CD4-positive, CD25-positive, alpha-beta regulatory T cell (primary cell): ENCODE data around the gene EML1. TPM values are rescaled to one million over a fixed set of nuclear protein-coding genes. Genes with fewer than 3 reads are reported as not detected.
"Not testable (repeated sequence)": the region's sequence is repeated elsewhere in the genome, so short reads cannot be mapped to it uniquely, and the experiment has no call there.

Source experiments
- ATAC-seq, 2 donors: fragments of 150-1000 bp; cut with Tn5 transposase; one replicate each; pipeline ENCODE4 v1.10.0; 2021; ENCODE audit warnings: low read depth in 2 of 2, moderate number of reproducible peaks in 2 of 2, moderate library complexity in 1 of 2
- DNase-seq, 3 donors: peaks; one replicate each; pipeline versions ENCODE4 v3.0.0 to v3.0.0-alpha.2; 2012 to 2022; ENCODE audit warnings: mixed read lengths in 1 of 3
- H3K27ac ChIP-seq: one replicate; pipeline ENCODE4 v1.7.0; 2013; ENCODE audit warnings: mild to moderate bottlenecking, low read length; ENCODE audit not compliant: insufficient read depth, poor library complexity, severe bottlenecking
- H3K27me3 ChIP-seq: one replicate; pipeline ENCODE4 v1.7.0; 2013; ENCODE audit warnings: low read length; ENCODE audit not compliant: control insufficient read depth, insufficient read depth
- H3K36me3 ChIP-seq: one replicate; pipeline ENCODE4 v1.7.0; 2013; ENCODE audit warnings: mild to moderate bottlenecking, low read length, moderate library complexity; ENCODE audit not compliant: control insufficient read depth, insufficient read depth
- H3K4me1 ChIP-seq: 2 replicates; pipeline ENCODE4 v1.7.0; 2013; ENCODE audit warnings: mild to moderate bottlenecking, low read length; ENCODE audit not compliant: insufficient read depth, control insufficient read depth, poor library complexity, severe bottlenecking
- H3K4me3 ChIP-seq: one replicate; pipeline ENCODE4 v1.7.0; 2013; ENCODE audit warnings: low read depth, mild to moderate bottlenecking, low read length, moderate library complexity
- H3K9me3 ChIP-seq, 2 experiments: 1 replicate in 1 of 2; 2 replicates in 1 of 2; pipeline ENCODE4 v1.7.0; 2013; ENCODE audit warnings: low read length in 2 of 2, mild to moderate bottlenecking in 1 of 2, moderate library complexity in 1 of 2; ENCODE audit not compliant: control insufficient read depth in 2 of 2
- H3K27ac Mint-ChIP-seq, 3 donors: one replicate each; pipeline ENCODE4 v1.8.0; 2020 to 2022; ENCODE audit warnings: mild to moderate bottlenecking in 3 of 3, mixed read lengths in 3 of 3, moderate library complexity in 2 of 3
- H3K27me3 Mint-ChIP-seq: one replicate; pipeline ENCODE4 v1.8.0; 2022; ENCODE audit warnings: mild to moderate bottlenecking, mixed read lengths
- H3K36me3 Mint-ChIP-seq: one replicate; pipeline ENCODE4 v1.8.0; 2020; ENCODE audit warnings: mixed read lengths
- H3K4me1 Mint-ChIP-seq, 4 donors: one replicate each; pipeline ENCODE4 v1.8.0; 2020 to 2022; ENCODE audit warnings: mixed read lengths in 4 of 4, mild to moderate bottlenecking in 1 of 4
- H3K4me3 Mint-ChIP-seq, 4 donors: one replicate each; pipeline ENCODE4 v1.8.0; 2020 to 2022; ENCODE audit warnings: mild to moderate bottlenecking in 4 of 4, mixed read lengths in 4 of 4, moderate library complexity in 3 of 4
- H3K9me3 Mint-ChIP-seq, 7 donors: one replicate each; pipeline ENCODE4 v1.8.0; 2020 to 2022; ENCODE audit warnings: mixed read lengths in 7 of 7, mild to moderate bottlenecking in 3 of 7, moderate library complexity in 2 of 7
- polyA plus RNA-seq, 4 donors: library from polyadenylated mRNA; unstranded; fragments of 300-500 nt; fragmentation: Illumina TruSeq; gene quantifications; one replicate each; pipeline ENCODE4 v1.2.3, GENCODE V29; 2021
- total RNA-seq: library from RNA; stranded (reverse); gene quantifications from one replicate; pipeline ENCODE4 v1.2.3, GENCODE V29; 2022

The EML1 gene
- total and polyA plus RNA-seq, 5 donors from 2014 or later: not detected

GRCh38 chr14:99943620-99944019, 150.4 kb downstream of the EML1 start:
- no peaks in the 10 kb centered on the region for H3K36me3 ChIP-seq
- H3K4me1 ChIP-seq: peaks cover 8% of the 10 kb centered on the region
- DNase-seq (no peak), ATAC-seq (no peak)
- no peaks in the 10 kb centered on the region for H3K27me3 ChIP-seq
- H3K27ac ChIP-seq: no peak overlapping the region
- Mint-ChIP-seq H3K4me1 (peaks cover 0 to 11% (median 0%) of the 10 kb centered on the region in 4 donors), H3K9me3 (peaks cover 0 to 2% (median 0%) of the 10 kb centered on the region in 7 donors), H3K27me3 (peaks cover 39% of the 10 kb centered on the region), H3K27ac (no peak overlapping the region), H3K4me3 (peak overlapping the region in 1 of 4 donors; percentile 61), H3K36me3 (no peaks in the 10 kb centered on the region)
- no peaks in the 10 kb centered on the region for H3K9me3 ChIP-seq
- H3K4me3 ChIP-seq: no peak overlapping the region

GRCh38 chr14:99944241-99944651, 151.0 kb downstream of the EML1 start:
- Mint-ChIP-seq H3K4me1 (peaks cover 0 to 11% (median 0%) of the 10 kb centered on the region in 4 donors), H3K36me3 (no peaks in the 10 kb centered on the region), H3K27me3 (peaks cover 43% of the 10 kb centered on the region), H3K27ac (no peak overlapping the region), H3K9me3 (peaks cover 0 to 2% (median 0%) of the 10 kb centered on the region in 7 donors), H3K4me3 (no peak overlapping the region)
- ATAC-seq (no peak), DNase-seq (no peak)
- Histone ChIP-seq H3K27ac (no peak overlapping the region), H3K36me3 (no peaks in the 10 kb centered on the region), H3K4me3 (no peak overlapping the region), H3K27me3 (no peaks in the 10 kb centered on the region), H3K9me3 (no peaks in the 10 kb centered on the region), H3K4me1 (peaks cover 8% of the 10 kb centered on the region)

GRCh38 chr14:99945732-99946651, 152.8 kb downstream of the EML1 start:
- Mint-ChIP-seq H3K4me1 (peaks cover 0 to 11% (median 0%) of the 10 kb centered on the region in 4 donors), H3K27ac (no peak overlapping the region), H3K4me3 (peak overlapping the region in 3 of 4 donors; percentile 13 to 69 (median 43)), H3K27me3 (peaks cover 43% of the 10 kb centered on the region), H3K9me3 (peaks cover 0 to 2% (median 0%) of the 10 kb centered on the region in 7 donors), H3K36me3 (no peaks in the 10 kb centered on the region)
- Histone ChIP-seq H3K4me1 (peaks cover 8% of the 10 kb centered on the region), H3K9me3 (no peaks in the 10 kb centered on the region), H3K36me3 (no peaks in the 10 kb centered on the region), H3K27ac (no peak overlapping the region), H3K4me3 (no peak overlapping the region), H3K27me3 (no peaks in the 10 kb centered on the region)
- no peak for ATAC-seq
- peak in 1 of 3 donors; percentile 12 for DNase-seq

- H3K36me3 ChIP-seq: no peaks in the 10 kb centered on the region
- Mint-ChIP-seq H3K27ac (no peak overlapping the region), H3K27me3 (peaks cover 43% of the 10 kb centered on the region), H3K36me3 (no peaks in the 10 kb centered on the region), H3K4me3 (peak overlapping the region in 3 of 4 donors; percentile 13 to 69 (median 60)), H3K9me3 (peaks cover 0 to 2% (median 0%) of the 10 kb centered on the region in 7 donors), H3K4me1 (peaks cover 0 to 11% (median 0%) of the 10 kb centered on the region in 4 donors)
- peak; percentile 26 to 39 (median 33) for DNase-seq
- H3K27ac ChIP-seq: no peak overlapping the region
- H3K27me3 ChIP-seq: no peaks in the 10 kb centered on the region
- no peaks in the 10 kb centered on the region for H3K9me3 ChIP-seq
- H3K4me1 ChIP-seq: peaks cover 8% of the 10 kb centered on the region
- no peak overlapping the region for H3K4me3 ChIP-seq
- peak; percentile 65 to 69 for ATAC-seq
Observed at GRCh38 chr14:99946652-99947489, 153.7 kb downstream of the EML1 start.

- Histone ChIP-seq H3K27me3 (no peaks in the 10 kb centered on the region), H3K9me3 (no peaks in the 10 kb centered on the region), H3K27ac (no peak overlapping the region), H3K36me3 (no peaks in the 10 kb centered on the region), H3K4me1 (peaks cover 8% of the 10 kb centered on the region), H3K4me3 (no peak overlapping the region)
- no peaks in the 10 kb centered on the region for H3K36me3 Mint-ChIP-seq
- peaks cover 0 to 2% (median 0%) of the 10 kb centered on the region in 7 donors for H3K9me3 Mint-ChIP-seq
- H3K27me3 Mint-ChIP-seq: peaks cover 43% of the 10 kb centered on the region
- DNase-seq (no peak), ATAC-seq (no peak)
- no peak overlapping the region for H3K27ac Mint-ChIP-seq
- H3K4me3 Mint-ChIP-seq: no peak overlapping the region
- peaks cover 0 to 11% (median 0%) of the 10 kb centered on the region in 4 donors for H3K4me1 Mint-ChIP-seq
Observed at GRCh38 chr14:99947695-99948094, 154.5 kb downstream of the EML1 start.

GRCh38 chr14:99949011-99949732, 156.0 kb downstream of the EML1 start:
- not testable (repeated sequence) for H3K27me3 ChIP-seq, H3K9me3 ChIP-seq, H3K4me1 ChIP-seq, H3K36me3 Mint-ChIP-seq, H3K27ac Mint-ChIP-seq, ATAC-seq, H3K9me3 Mint-ChIP-seq, H3K27ac ChIP-seq, H3K36me3 ChIP-seq, H3K4me3 Mint-ChIP-seq, H3K4me3 ChIP-seq, DNase-seq
- Mint-ChIP-seq H3K4me1 (peaks cover 0 to 11% (median 0%) of the 10 kb centered on the region in 4 donors), H3K27me3 (peaks cover 34% of the 10 kb centered on the region)

GRCh38 chr14:99950181-99950580, 157.0 kb downstream of the EML1 start:
- no peak overlapping the region for H3K4me3 Mint-ChIP-seq
- H3K4me1 Mint-ChIP-seq: peaks cover 0 to 11% (median 0%) of the 10 kb centered on the region in 4 donors
- ATAC-seq (no peak), DNase-seq (no peak)
- H3K27me3 Mint-ChIP-seq: peaks cover 34% of the 10 kb centered on the region
- no peak overlapping the region for H3K27ac ChIP-seq
- no peaks in the 10 kb centered on the region for H3K36me3 ChIP-seq
- H3K9me3 ChIP-seq: no peaks in the 10 kb centered on the region
- no peak overlapping the region for H3K27ac Mint-ChIP-seq
- H3K36me3 Mint-ChIP-seq: no peaks in the 10 kb centered on the region
- H3K4me1 ChIP-seq: peaks cover 8% of the 10 kb centered on the region
- peaks cover 0 to 4% (median 2%) of the 10 kb centered on the region in 7 donors for H3K9me3 Mint-ChIP-seq
- no peak overlapping the region for H3K4me3 ChIP-seq
- no peaks in the 10 kb centered on the region for H3K27me3 ChIP-seq
